IMR-90 (cell line): ENCODE measurements around the gene LPAR2. TPM values are rescaled to one million over a fixed set of nuclear protein-coding genes. Genes with fewer than 3 reads are reported as not detected.

Experiments used
- ATAC-seq: fragments of 200-7000 bp; cut with Tn5 transposase; 2 replicates; pipeline ENCODE4 v1.9.1; 2020; ENCODE audit warnings: low read depth, mild to moderate bottlenecking, moderate library complexity
- BruUV-seq: library from RNA; stranded (reverse); fragments of 400-500 nt; replicated peaks from 2 replicates; lab custom pipeline; 2021; lab: Mats Ljungman, UMichigan
- CTCF ChIA-PET: fragments of 300-600 bp; formaldehyde crosslinking; extraction: SDS; loops from one replicate; lab custom pipeline; 2021; ENCODE audit warnings: antibody characterized with exemption; lab: Yijun Ruan, JAX
- POLR2A ChIA-PET: fragments of 300-600 bp; sonication (Branson Sonifier 250); formaldehyde crosslinking; loops from one replicate; lab custom pipeline; 2022; ENCODE audit warnings: antibody characterized with exemption; ENCODE audit not compliant: unreplicated experiment; lab: Charles Lee
- DNase-seq: peaks from one replicate; pipeline ENCODE4 v3.0.0; 2013
- H2AFZ ChIP-seq: replicated peaks from 2 replicates; pipeline ENCODE3; 2013; ENCODE audit warnings: low read length, mild to moderate bottlenecking; ENCODE audit not compliant: poor library complexity
- H2AK5ac ChIP-seq: 2 replicates; pipeline ENCODE4 v1.6.1; 2013; ENCODE audit warnings: low read depth, low read length, inconsistent platforms
- H2AK9ac ChIP-seq: replicated peaks from 2 replicates; pipeline ENCODE3; 2013; ENCODE audit warnings: mild to moderate bottlenecking, low read depth, low read length, moderate library complexity; ENCODE audit not compliant: poor library complexity
- H2BK120ac ChIP-seq: 2 replicates; pipeline ENCODE4 v1.6.1; 2013; ENCODE audit warnings: low read depth, low read length, inconsistent platforms
- H2BK15ac ChIP-seq: 3 replicates; pipeline ENCODE4 v1.6.1; 2013; ENCODE audit warnings: low read depth, low read length, inconsistent platforms
- H2BK20ac ChIP-seq: 2 replicates; pipeline ENCODE4 v1.6.1; 2013; ENCODE audit warnings: low read depth, mild to moderate bottlenecking, inconsistent platforms, low read length, moderate library complexity
- H2BK5ac ChIP-seq: 2 replicates; pipeline ENCODE4 v1.6.1; 2013; ENCODE audit warnings: mild to moderate bottlenecking, low read depth, low read length, inconsistent platforms; ENCODE audit not compliant: poor library complexity, severe bottlenecking
- H3K14ac ChIP-seq: replicated peaks from 2 replicates; pipeline ENCODE4 v1.6.1; 2013; ENCODE audit warnings: low read depth, low read length, inconsistent platforms
- H3K18ac ChIP-seq: 2 replicates; pipeline ENCODE4 v1.6.1; 2013; ENCODE audit warnings: low read depth, low read length, control low read depth
- H3K23ac ChIP-seq: 2 replicates; pipeline ENCODE4 v1.6.1; 2013; ENCODE audit warnings: low read depth, low read length, inconsistent platforms
- H3K27ac ChIP-seq: 2 replicates; pipeline ENCODE4 v1.5.1; 2013; ENCODE audit warnings: mild to moderate bottlenecking, control low read depth, low read length; ENCODE audit not compliant: insufficient read depth
- H3K27me3 ChIP-seq: 2 replicates; pipeline ENCODE4 v1.6.1; 2013; ENCODE audit warnings: low read length; ENCODE audit not compliant: control insufficient read depth, insufficient read depth
- H3K36me3 ChIP-seq: 2 replicates; pipeline ENCODE4 v1.6.1; 2013; ENCODE audit warnings: low read length, mixed read lengths; ENCODE audit not compliant: control insufficient read depth, insufficient read depth
- H3K4ac ChIP-seq: 2 replicates; pipeline ENCODE4 v1.6.1; 2013; ENCODE audit warnings: low read depth, low read length, inconsistent platforms
- H3K4me1 ChIP-seq: 2 replicates; pipeline ENCODE4 v1.6.1; 2013; ENCODE audit warnings: low read length, mixed read lengths; ENCODE audit not compliant: control insufficient read depth, insufficient read depth
- H3K4me2 ChIP-seq: 2 replicates; pipeline ENCODE4 v1.6.1; 2013; ENCODE audit warnings: low read depth, mild to moderate bottlenecking, control low read depth, low read length, moderate library complexity
- H3K4me3 ChIP-seq: 2 replicates; pipeline ENCODE4 v1.5.1; 2013; ENCODE audit warnings: low read depth, mild to moderate bottlenecking, control low read depth, low read length, moderate library complexity; ENCODE audit not compliant: insufficient read depth
- H3K56ac ChIP-seq: 2 replicates; pipeline ENCODE4 v1.6.1; 2013; ENCODE audit warnings: low read length, inconsistent platforms; ENCODE audit not compliant: insufficient read depth; ENCODE audit errors: extremely low read depth
- H3K79me1 ChIP-seq, 2 experiments: 2 replicates each; pipeline ENCODE4 v1.6.1; 2013; ENCODE audit warnings: low read length in 2 of 2, inconsistent platforms in 1 of 2, low read depth in 1 of 2
- H3K9ac ChIP-seq: 2 replicates; pipeline ENCODE4 v1.6.1; 2013; ENCODE audit warnings: low read depth, low read length, control low read depth
- H3K9me1 ChIP-seq: 2 replicates; pipeline ENCODE4 v1.6.1; 2013; ENCODE audit warnings: low read length, inconsistent platforms; ENCODE audit not compliant: insufficient read depth
- H3K9me3 ChIP-seq: 2 replicates; pipeline ENCODE4 v1.6.1; 2013; ENCODE audit warnings: low read length; ENCODE audit not compliant: control insufficient read depth, insufficient read depth
- H4K20me1 ChIP-seq: 2 replicates; pipeline ENCODE4 v1.6.1; 2013; ENCODE audit warnings: low read length, inconsistent platforms; ENCODE audit not compliant: insufficient read depth
- H4K5ac ChIP-seq: 2 replicates; pipeline ENCODE4 v1.6.1; 2013; ENCODE audit warnings: mild to moderate bottlenecking, low read depth, low read length, control low read depth
- H4K8ac ChIP-seq, 2 experiments: 2 replicates each; pipeline ENCODE4 v1.6.1; 2013; ENCODE audit warnings: low read depth in 2 of 2, low read length in 2 of 2, control low read depth in 1 of 2, inconsistent platforms in 1 of 2
- H4K91ac ChIP-seq: 2 replicates; pipeline ENCODE4 v1.6.1; 2013; ENCODE audit warnings: low read depth, low read length, inconsistent platforms; ENCODE audit not compliant: insufficient read depth
- ELK1 ChIP-seq: fragments of 150-350 bp; IDR thresholded peaks from 2 replicates; pipeline ENCODE4 v1.6.1; 2016; ENCODE audit warnings: low read depth, mild to moderate bottlenecking, low read length, moderate library complexity, borderline replicate concordance
- WGBS, 2 experiments: methylation state at CpG; one replicate each; pipeline versions ENCODE4 v1.1.5 to v1.1.7; 2013; ENCODE audit warnings: missing lambda C conversion rate in 2 of 2; ENCODE audit not compliant: insufficient read length in 1 of 2; ENCODE audit errors: extremely low coverage in 2 of 2; 5-methylcytosine and 5-hydroxymethylcytosine counted together
- dilution Hi-C: fragments of 300-500 bp; cut with HindIII; formaldehyde crosslinking; loops from one replicate; pipeline ENCODE4 v1.14.3; 2018; ENCODE audit warnings: low sequenced_read_pairs; ENCODE audit not compliant: unreplicated experiment
- in situ Hi-C: fragments of 300-500 bp; cut with MboI; formaldehyde crosslinking; loops from 3 replicates; pipeline ENCODE4 v1.14.3; 2019; ENCODE audit warnings: low sequenced_read_pairs, inconsistent platforms, mixed read lengths
- intact Hi-C: fragments of 100-400 bp; cut with micrococcal nuclease; formaldehyde crosslinking; loops from 2 replicates; pipeline ENCODE4 v1.10.0; 2022
- polyA plus RNA-seq, 3 experiments: library from polyadenylated mRNA; depleted of rRNA; stranded (reverse); fragments of >200 nt; gene quantifications; 2 replicates each; pipeline ENCODE4 v1.2.3, GENCODE V29; 2012; ENCODE audit warnings: low replicate concordance in 1 of 3
- total RNA-seq: library from RNA; depleted of rRNA; stranded (reverse); fragments of >200 nt; gene quantifications from 2 replicates; pipeline ENCODE4 v1.2.3, GENCODE V29; 2012

LPAR2 gene
- total and polyA plus RNA-seq, 2 of the 4 experiments (the other 2 are of a cell fraction): under 0.01 to 5.4 TPM

- CTCF ChIA-PET: no interaction called here
- no peak for ATAC-seq
- 80% methylated on average over 2 of the region's 3 CpGs; no CpG with 5 or more reads in 1 of the 2 experiments for WGBS, 2 experiments
These were observed 25.2 kb downstream of the LPAR2 start for GRCh38 chr19:19602713-19603324.

More at GRCh38 chr19:19602713-19603324, 25.2 kb downstream of the LPAR2 start:
- dilution Hi-C loops: no loop called here
- H4K5ac ChIP-seq: no peak overlapping the region
- no peak overlapping the region for H2AFZ ChIP-seq
- H3K27ac ChIP-seq: no peak overlapping the region
- 0 out of 4 replicates have a peak, but pooled peaks cover 0 to 5% of the 10 kb centered on the region in 2 experiments for H3K79me1 ChIP-seq
- no peak overlapping the region for H3K18ac ChIP-seq
- no peaks in the 10 kb centered on the region; the same call in 1 of the 2 replicates for H3K36me3 ChIP-seq
- H3K4me1 ChIP-seq: no peaks in the 10 kb centered on the region
- H2BK20ac ChIP-seq: no peak overlapping the region
- H3K14ac ChIP-seq: no peak overlapping the region
- BruUV-seq: no TSS peak
- POLR2A ChIA-PET: no interaction called here
- no peak overlapping the region for H2BK5ac ChIP-seq
- no peaks in the 10 kb centered on the region for H4K20me1 ChIP-seq
- no peak overlapping the region for H2BK15ac ChIP-seq
- no peaks in the 10 kb centered on the region for H3K27me3 ChIP-seq
- H2AK5ac ChIP-seq: no peak overlapping the region
- in situ Hi-C loops: no loop called here
- no peak overlapping the region for H3K4ac ChIP-seq
- H3K56ac ChIP-seq: no peak overlapping the region
- H2BK120ac ChIP-seq: no peak overlapping the region
- H3K9me3 ChIP-seq: no peaks in the 10 kb centered on the region
- intact Hi-C loops: no loop called here
- no peak for DNase-seq
- H4K91ac ChIP-seq: no peak overlapping the region
- H3K4me2 ChIP-seq: no peak overlapping the region
- no peak for TF ChIP-seq ELK1
- H3K4me3 ChIP-seq: no peak overlapping the region
- peaks cover 10% of the 10 kb centered on the region for H3K9me1 ChIP-seq
- H4K8ac ChIP-seq: no peak overlapping the region
- H3K23ac ChIP-seq: no peak overlapping the region
- no peak overlapping the region for H3K9ac ChIP-seq
- H2AK9ac ChIP-seq: no peak overlapping the region
